ENCODE measurements around the gene TXNDC8.

GRCh38 chr9:110278080-110278707, 59.5 kb downstream of the TXNDC8 start:
- no peak for TF ChIP-seq CTCF (IDR thresholded peaks at IDR 0.05)
- TF ChIP-seq POLR2A (IDR thresholded peaks at IDR 0.05): no peak

All from thyroid gland (tissue), 4 donors.